Glutamatergic neuron (in vitro differentiated cells): Measurements from ENCODE around the gene ESRRA. TPM values are rescaled to one million over a fixed set of nuclear protein-coding genes. Genes with fewer than 3 reads are reported as not detected.
A peak's percentile ranks its signal among the peaks of the same experiment; 100 is the strongest.

Source experiments
- DNase-seq: peaks from one replicate; pipeline ENCODE4 v3.0.0; 2022
- H3K27ac Mint-ChIP-seq: one replicate; pipeline ENCODE4 v1.8.0; 2020; ENCODE audit warnings: mild to moderate bottlenecking, mixed read lengths, inconsistent platforms; ENCODE audit not compliant: unreplicated experiment
- H3K27me3 Mint-ChIP-seq: one replicate; pipeline ENCODE4 v1.8.0; 2020; ENCODE audit warnings: mild to moderate bottlenecking, moderate library complexity, mixed read lengths, inconsistent platforms; ENCODE audit not compliant: unreplicated experiment
- H3K36me3 Mint-ChIP-seq: one replicate; pipeline ENCODE4 v1.8.0; 2020; ENCODE audit warnings: mild to moderate bottlenecking, mixed read lengths, inconsistent platforms; ENCODE audit not compliant: unreplicated experiment
- H3K4me1 Mint-ChIP-seq: one replicate; pipeline ENCODE4 v1.8.0; 2020; ENCODE audit warnings: mild to moderate bottlenecking, low read depth, mixed read lengths, inconsistent platforms; ENCODE audit not compliant: unreplicated experiment
- H3K4me3 Mint-ChIP-seq: one replicate; pipeline ENCODE4 v1.8.0; 2020; ENCODE audit warnings: mild to moderate bottlenecking, mixed read lengths, inconsistent platforms; ENCODE audit not compliant: unreplicated experiment
- H3K9me3 Mint-ChIP-seq: one replicate; pipeline ENCODE4 v1.8.0; 2020; ENCODE audit warnings: mild to moderate bottlenecking, moderate library complexity, mixed read lengths, inconsistent platforms; ENCODE audit not compliant: unreplicated experiment
- CTCF ChIP-seq: fragments of 200-600 bp; sonication (generic); IDR thresholded peaks from one replicate; pipeline ENCODE4 v1.5.0; 2021; ENCODE audit not compliant: partially characterized antibody, unreplicated experiment
- total RNA-seq: library from RNA; stranded (reverse); fragmentation: NEBNext Ultra II Directional; extraction: Animal tissue kit (Norgen Biotek cat#: 25700); gene quantifications from one replicate; pipeline ENCODE4 v1.2.1, GENCODE V29; 2021; ENCODE audit not compliant: unreplicated experiment

Gene ESRRA
- total RNA-seq, 1 donor from 2014 or later, result 69.9 TPM

GRCh38 chr11:64260147-64260708 lies 45.1 kb upstream of the ESRRA start:
- Mint-ChIP-seq H3K4me1 (no peaks in the 10 kb centered on the region), H3K9me3 (peaks cover 6% of the 10 kb centered on the region), H3K4me3 (no peak overlapping the region)

GRCh38 chr11:64261556-64262080 lies 43.7 kb upstream of the ESRRA start:
- no peaks in the 10 kb centered on the region for H3K36me3 Mint-ChIP-seq
- H3K9me3 Mint-ChIP-seq, result peaks cover 6% of the 10 kb centered on the region

More at GRCh38 chr11:64260147-64260708, 45.1 kb upstream of the ESRRA start:
- Mint-ChIP-seq H3K27ac (no peak overlapping the region), H3K27me3 (peaks cover 15% of the 10 kb centered on the region), H3K36me3 (no peaks in the 10 kb centered on the region)
- DNase-seq, result no peak
- TF ChIP-seq CTCF, result no peak

GRCh38 chr11:64262271-64263002 lies 42.9 kb upstream of the ESRRA start:
- Mint-ChIP-seq H3K4me3 (no peak overlapping the region), H3K36me3 (no peaks in the 10 kb centered on the region), H3K9me3 (peaks cover 6% of the 10 kb centered on the region), H3K4me1 (no peaks in the 10 kb centered on the region), H3K27ac (no peak overlapping the region), H3K27me3 (peaks cover 13% of the 10 kb centered on the region)
- DNase-seq, result no peak
- TF ChIP-seq CTCF, result no peak

More at GRCh38 chr11:64261556-64262080, 43.7 kb upstream of the ESRRA start:
- Mint-ChIP-seq H3K4me1 (no peaks in the 10 kb centered on the region), H3K27ac (no peak overlapping the region), H3K27me3 (peaks cover 13% of the 10 kb centered on the region), H3K4me3 (no peak overlapping the region)
- TF ChIP-seq CTCF, result no peak
- DNase-seq, result no peak

- H3K36me3 Mint-ChIP-seq, result no peaks in the 10 kb centered on the region
- DNase-seq, result no peak
- H3K27me3 Mint-ChIP-seq, result peaks cover 16% of the 10 kb centered on the region
- peak overlapping the region; percentile 55 for H3K4me3 Mint-ChIP-seq
- peaks cover 11% of the 10 kb centered on the region for H3K9me3 Mint-ChIP-seq
- TF ChIP-seq CTCF, result no peak
- no peaks in the 10 kb centered on the region for H3K4me1 Mint-ChIP-seq
- H3K27ac Mint-ChIP-seq, result no peak overlapping the region
Measured at GRCh38 chr11:64263021-64263946, 42.0 kb upstream of the ESRRA start.
